Vagina (tissue), 2 donors: ENCODE measurements around the gene CERS5.

Experiments
- POLR2AphosphoS5 ChIP-seq, 2 donors: sonication (generic); formaldehyde crosslinking; IDR thresholded peaks; one replicate each; pipeline ENCODE4 v1.9.0; 2017; ENCODE audit warnings: antibody characterized with exemption in 2 of 2, mild to moderate bottlenecking in 2 of 2, low read depth in 1 of 2; ENCODE audit not compliant: insufficient read depth in 1 of 2
- TF ChIP-seq, protein P1 (sequence below), 3 experiments: fragments of 450-650 bp in 2 of 3; fragments of 200-600 bp in 1 of 3; sonication (generic) in 1 of 3; IDR thresholded peaks; one replicate each; pipeline ENCODE4 v1.5.1; 2017 to 2019; ENCODE audit warnings: antibody characterized with exemption in 3 of 3, mild to moderate bottlenecking in 2 of 3, moderate library complexity in 2 of 3

DNA sequence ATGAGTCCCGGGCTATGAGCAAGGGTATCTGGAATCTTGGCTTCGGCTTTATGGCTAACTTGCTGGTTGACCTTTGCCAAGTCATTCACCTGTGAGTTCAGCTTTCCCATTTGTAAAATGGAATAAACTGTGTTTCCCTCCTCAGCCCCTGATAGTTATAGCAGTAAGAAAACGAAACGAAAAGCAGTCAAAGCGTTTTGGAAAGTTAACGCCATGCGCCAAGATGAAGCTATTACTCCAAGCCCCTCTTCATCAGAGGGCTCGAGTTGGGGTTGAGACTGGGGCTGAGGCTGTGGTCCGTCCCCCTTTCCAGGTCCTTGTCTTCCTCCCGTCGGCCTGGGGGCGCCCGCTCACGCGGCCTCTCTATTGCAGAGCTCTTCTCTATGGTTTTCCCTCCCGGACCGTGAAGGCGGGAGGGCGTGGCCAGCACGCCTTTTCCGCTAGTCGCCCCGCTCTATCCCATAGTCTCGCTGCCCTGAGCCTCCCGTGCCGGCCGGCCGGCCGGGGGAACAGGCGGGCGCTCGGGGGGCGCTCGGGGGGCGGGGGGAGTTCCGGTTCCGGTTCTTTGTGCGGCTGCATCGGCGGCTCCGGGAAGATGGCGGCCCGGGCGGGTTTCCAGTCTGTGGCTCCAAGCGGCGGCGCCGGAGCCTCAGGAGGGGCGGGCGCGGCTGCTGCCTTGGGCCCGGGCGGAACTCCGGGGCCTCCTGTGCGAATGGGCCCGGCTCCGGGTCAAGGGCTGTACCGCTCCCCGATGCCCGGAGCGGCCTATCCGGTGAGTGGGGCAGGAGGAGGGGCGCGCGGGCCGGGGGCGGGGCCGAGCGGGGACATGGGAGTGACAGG is 82.2 kb downstream of the CERS5 start, which contains the start of gene SMARCD1:
- TF ChIP-seq, protein P1, sequence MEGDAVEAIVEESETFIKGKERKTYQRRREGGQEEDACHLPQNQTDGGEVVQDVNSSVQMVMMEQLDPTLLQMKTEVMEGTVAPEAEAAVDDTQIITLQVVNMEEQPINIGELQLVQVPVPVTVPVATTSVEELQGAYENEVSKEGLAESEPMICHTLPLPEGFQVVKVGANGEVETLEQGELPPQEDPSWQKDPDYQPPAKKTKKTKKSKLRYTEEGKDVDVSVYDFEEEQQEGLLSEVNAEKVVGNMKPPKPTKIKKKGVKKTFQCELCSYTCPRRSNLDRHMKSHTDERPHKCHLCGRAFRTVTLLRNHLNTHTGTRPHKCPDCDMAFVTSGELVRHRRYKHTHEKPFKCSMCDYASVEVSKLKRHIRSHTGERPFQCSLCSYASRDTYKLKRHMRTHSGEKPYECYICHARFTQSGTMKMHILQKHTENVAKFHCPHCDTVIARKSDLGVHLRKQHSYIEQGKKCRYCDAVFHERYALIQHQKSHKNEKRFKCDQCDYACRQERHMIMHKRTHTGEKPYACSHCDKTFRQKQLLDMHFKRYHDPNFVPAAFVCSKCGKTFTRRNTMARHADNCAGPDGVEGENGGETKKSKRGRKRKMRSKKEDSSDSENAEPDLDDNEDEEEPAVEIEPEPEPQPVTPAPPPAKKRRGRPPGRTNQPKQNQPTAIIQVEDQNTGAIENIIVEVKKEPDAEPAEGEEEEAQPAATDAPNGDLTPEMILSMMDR (IDR thresholded peaks at IDR 0.05), result peak in 2 of 3 experiments; percentile 29 to 86
- peak in 1 of 2 donors; percentile 54 for TF ChIP-seq POLR2AphosphoS5 (IDR thresholded peaks at IDR 0.05; ENCODE audit: insufficient read depth in 1 of 2, low read depth in 1 of 2)
